ENCODE results near the gene DNAH5. TPM values are rescaled to one million over a fixed set of nuclear protein-coding genes. Genes with fewer than 3 reads are reported as not detected.

The DNAH5 gene
- polyA plus RNA-seq, 1 donor (not counting 4 experiments of a cell fraction or from before 2014, with no cell fraction given), result 0.73 TPM

GRCh38 chr5:13740471-13740870 lies 204.0 kb downstream of the DNAH5 start:
- no peaks in the 10 kb centered on the region for H4K20me1 ChIP-seq (ENCODE audit: control insufficient read depth, extremely low read depth, insufficient read depth, low read length)
- no peaks in the 10 kb centered on the region for H3K79me2 ChIP-seq (ENCODE audit: control insufficient read depth, insufficient read depth, low read length)
- dilution Hi-C loops (cut with MboI; ENCODE audit: extremely low pct_ligation_motif_present, low sequenced_read_pairs), result no loop called here
- H3K4me3 ChIP-seq (ENCODE audit: control insufficient read depth in 2 of 3, extremely low read depth in 1 of 3, insufficient read depth in 2 of 3, low read depth in 1 of 3, low read length in 3 of 3), result no peak overlapping the region
- FAIRE-seq, result peak; percentile 34
- no peak overlapping the region for H3K27ac ChIP-seq (ENCODE audit: control insufficient read depth, insufficient read depth, low read length)
- H3K27me3 ChIP-seq (ENCODE audit: control insufficient read depth, extremely low read depth, insufficient read depth, low read length), result no peaks in the 10 kb centered on the region
- no peak for TF ChIP-seq CTCF (optimal IDR thresholded peaks at IDR 0.05 in 1 of 3, IDR thresholded peaks at IDR 0.05 in 1 of 3, conservative IDR thresholded peaks at IDR 0.05 in 1 of 3; ENCODE audit: extremely low read depth in 1 of 3, insufficient read depth in 2 of 3, low read length in 3 of 3)
- no peak for TF ChIP-seq EZH2 (IDR thresholded peaks at IDR 0.05; ENCODE audit: low read length)
- no peaks in the 10 kb centered on the region for H3K9me1 ChIP-seq (ENCODE audit: control insufficient read depth, extremely low read depth, insufficient read depth, low read length)
- H3K36me3 ChIP-seq (ENCODE audit: control insufficient read depth in 2 of 2, extremely low read depth in 1 of 2, insufficient read depth in 2 of 2, low read length in 2 of 2), result no peaks in the 10 kb centered on the region
- H3K4me2 ChIP-seq (ENCODE audit: control insufficient read depth, extremely low read depth, insufficient read depth, low read depth, low read length), result no peak overlapping the region
- no peak overlapping the region for H3K9ac ChIP-seq (ENCODE audit: control insufficient read depth, extremely low read depth, insufficient read depth, low read length)
- H3K4me1 ChIP-seq (ENCODE audit: control insufficient read depth, extremely low read depth, insufficient read depth, low read length), result peaks cover 3% of the 10 kb centered on the region
- peak overlapping the region; percentile 5 for H2AFZ ChIP-seq (ENCODE audit: control insufficient read depth, low read length)
- no peak for DNase-seq (ENCODE audit: low read depth, low spot score)
- peaks cover 3% of the 10 kb centered on the region for H3K9me3 ChIP-seq (ENCODE audit: control insufficient read depth, low read depth, low read length)

- peak; percentile 23 for DNase-seq (ENCODE audit: low read depth, low spot score)
- no peak overlapping the region for H3K4me3 ChIP-seq (ENCODE audit: control insufficient read depth in 2 of 3, extremely low read depth in 1 of 3, insufficient read depth in 2 of 3, low read depth in 1 of 3, low read length in 3 of 3)
- H3K9ac ChIP-seq (ENCODE audit: control insufficient read depth, extremely low read depth, insufficient read depth, low read length), result no peak overlapping the region
- H3K4me1 ChIP-seq (ENCODE audit: control insufficient read depth, extremely low read depth, insufficient read depth, low read length), result no peaks in the 10 kb centered on the region
- no peaks in the 10 kb centered on the region for H3K36me3 ChIP-seq (ENCODE audit: control insufficient read depth in 2 of 2, extremely low read depth in 1 of 2, insufficient read depth in 2 of 2, low read length in 2 of 2)
- dilution Hi-C loops (cut with MboI; ENCODE audit: extremely low pct_ligation_motif_present, low sequenced_read_pairs), result no loop called here
- H2AFZ ChIP-seq (ENCODE audit: control insufficient read depth, low read length), result no peak overlapping the region
- peaks cover 3% of the 10 kb centered on the region for H3K9me3 ChIP-seq (ENCODE audit: control insufficient read depth, low read depth, low read length)
- TF ChIP-seq EZH2 (IDR thresholded peaks at IDR 0.05; ENCODE audit: low read length) (no peak), CTCF (optimal IDR thresholded peaks at IDR 0.05 in 1 of 3, IDR thresholded peaks at IDR 0.05 in 1 of 3, conservative IDR thresholded peaks at IDR 0.05 in 1 of 3; ENCODE audit: extremely low read depth in 1 of 3, insufficient read depth in 2 of 3, low read length in 3 of 3) (no peak)
- H3K27ac ChIP-seq (ENCODE audit: control insufficient read depth, insufficient read depth, low read length), result peak overlapping the region; percentile 32
- H3K4me2 ChIP-seq (ENCODE audit: control insufficient read depth, extremely low read depth, insufficient read depth, low read depth, low read length), result no peak overlapping the region
- no peaks in the 10 kb centered on the region for H4K20me1 ChIP-seq (ENCODE audit: control insufficient read depth, extremely low read depth, insufficient read depth, low read length)
- H3K27me3 ChIP-seq (ENCODE audit: control insufficient read depth, extremely low read depth, insufficient read depth, low read length), result no peaks in the 10 kb centered on the region
- no peaks in the 10 kb centered on the region for H3K79me2 ChIP-seq (ENCODE audit: control insufficient read depth, insufficient read depth, low read length)
- H3K9me1 ChIP-seq (ENCODE audit: control insufficient read depth, extremely low read depth, insufficient read depth, low read length), result no peaks in the 10 kb centered on the region
- no peak for FAIRE-seq
Measured at GRCh38 chr5:13739479-13739878, 205.0 kb downstream of the DNAH5 start.
